ENCODE measurements around the gene XXYLT1.
"Not testable (repeated sequence)": the region's sequence is repeated elsewhere in the genome, so short reads cannot be mapped to it uniquely, and the experiment has no call there.

Gene XXYLT1

GRCh38 chr3:195208183-195208582 is 62.8 kb downstream of the XXYLT1 start:
- no peak for DNase-seq (ENCODE audit: low read depth in 3 of 3)

DNA sequence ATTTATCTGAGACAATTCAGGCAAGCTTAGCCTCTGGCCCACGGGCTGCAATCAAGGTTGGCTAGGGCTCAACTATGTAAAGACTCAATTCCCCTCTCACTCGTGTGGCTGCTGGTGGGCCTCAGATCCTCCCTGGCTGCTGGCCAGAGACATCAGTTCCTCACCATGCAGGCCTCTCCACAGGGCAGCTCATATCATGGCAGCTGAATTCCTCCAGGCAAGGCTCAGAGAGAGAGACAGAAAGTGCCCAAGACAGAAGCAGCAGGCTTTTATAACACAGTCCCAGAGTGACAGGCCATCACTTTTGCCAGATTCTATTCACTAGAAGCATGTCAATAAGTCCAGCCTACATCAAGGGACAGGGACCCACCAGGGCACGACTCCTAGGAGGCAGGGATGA is 63.2 kb downstream of the XXYLT1 start:
- DNase-seq (ENCODE audit: low read depth in 3 of 3): no peak

DNA sequence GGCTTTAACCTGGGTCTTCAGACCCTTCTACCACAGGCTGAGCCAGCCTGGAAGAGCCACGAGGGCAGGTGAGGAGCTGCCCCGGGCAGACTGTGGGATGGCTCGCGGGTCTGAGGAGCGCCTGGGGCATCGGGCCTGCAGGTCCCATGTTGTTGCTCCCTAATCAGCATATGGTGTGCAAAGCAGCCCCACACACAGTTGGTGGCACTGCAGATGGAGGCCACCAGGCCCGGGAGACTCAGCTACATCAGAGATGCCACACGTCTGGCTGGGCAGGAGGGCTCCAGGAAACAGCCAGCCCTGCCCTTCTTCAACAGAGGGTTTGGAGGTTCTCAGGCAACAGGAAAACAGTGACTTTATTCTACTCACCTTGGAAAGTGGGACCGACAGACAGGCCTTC is 63.9 kb downstream of the XXYLT1 start:
- DNase-seq (ENCODE audit: low read depth in 3 of 3): no peak

DNA sequence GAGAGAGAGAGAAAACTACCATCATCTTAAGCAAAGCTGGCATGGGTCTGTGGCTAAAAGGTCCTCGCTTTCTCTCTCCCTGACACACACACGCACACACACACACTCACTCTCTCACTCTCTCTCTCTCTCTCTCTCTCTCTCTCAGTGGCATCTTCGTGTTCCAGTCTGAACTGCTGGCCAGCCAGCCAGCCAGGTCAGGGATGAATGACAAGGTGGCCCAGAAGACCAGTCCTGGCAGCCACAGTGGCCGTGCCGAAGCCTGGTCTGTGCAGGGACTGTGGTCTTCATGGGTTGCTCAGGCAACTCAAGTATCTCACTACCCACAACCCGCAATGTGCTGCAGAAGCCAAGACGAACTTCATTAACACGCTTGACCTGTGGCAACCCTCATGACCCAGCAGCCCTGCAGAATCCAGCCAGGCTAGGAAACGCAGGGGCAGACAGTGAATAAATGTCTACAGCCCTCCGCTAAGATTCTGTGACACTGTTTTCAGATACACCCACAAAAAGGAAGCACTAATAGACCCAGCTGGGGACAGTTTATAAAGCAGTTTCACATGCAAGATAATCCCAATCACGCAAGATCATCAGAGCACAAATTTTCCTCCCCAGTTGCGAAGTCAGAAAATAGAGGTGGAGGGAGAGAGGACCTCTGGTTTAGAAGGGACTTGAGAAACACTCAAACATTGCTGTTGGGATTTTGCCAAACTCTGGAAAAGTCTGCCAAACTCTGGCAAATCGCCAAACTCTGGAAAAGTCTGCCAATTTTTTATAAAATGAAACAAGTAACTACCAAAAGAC is 66.4 kb downstream of the XXYLT1 start:
- no peak for DNase-seq (ENCODE audit: low read depth in 3 of 3)

DNA sequence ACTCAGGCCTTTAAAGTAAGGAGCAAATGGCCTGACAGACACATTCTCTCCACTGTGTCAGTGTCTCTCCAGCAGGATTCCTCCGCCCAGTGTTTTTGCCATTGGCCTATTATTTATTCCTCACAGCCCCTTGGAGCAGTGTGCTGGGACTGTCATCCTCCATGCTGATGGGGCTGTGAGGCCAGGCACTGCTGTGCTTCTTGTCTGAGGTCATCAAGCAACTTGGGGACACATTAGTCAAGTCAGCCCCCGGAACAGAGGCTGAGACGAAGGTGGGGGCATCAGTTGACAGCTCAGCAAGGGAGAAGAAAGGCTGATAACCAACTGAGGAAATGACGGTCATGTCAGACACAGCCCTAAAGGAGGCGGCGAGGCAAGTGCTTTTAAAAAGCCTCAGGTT is 67.4 kb downstream of the XXYLT1 start:
- DNase-seq (ENCODE audit: low read depth in 3 of 3): no peak

DNA sequence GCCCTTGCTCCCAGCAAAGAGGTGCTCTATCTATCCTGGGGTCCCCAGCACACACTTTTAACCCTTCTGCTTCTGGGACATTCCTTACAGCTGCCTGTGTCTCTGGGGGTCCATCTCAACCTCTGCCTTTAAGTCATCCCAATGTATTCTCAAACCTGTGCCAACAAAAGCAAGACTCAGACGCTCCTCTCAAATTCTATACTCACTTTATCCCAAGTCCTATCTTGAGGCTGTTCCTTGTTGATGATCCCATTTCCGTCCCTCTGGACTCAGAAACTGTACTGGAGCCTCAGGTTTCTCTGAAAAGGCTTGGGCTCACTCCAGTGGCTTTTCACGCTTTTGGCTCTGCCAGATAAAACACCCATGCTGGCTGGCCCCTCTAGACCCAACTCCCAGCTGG is 69.7 kb downstream of the XXYLT1 start:
- DNase-seq (ENCODE audit: low read depth in 3 of 3): no peak

DNA sequence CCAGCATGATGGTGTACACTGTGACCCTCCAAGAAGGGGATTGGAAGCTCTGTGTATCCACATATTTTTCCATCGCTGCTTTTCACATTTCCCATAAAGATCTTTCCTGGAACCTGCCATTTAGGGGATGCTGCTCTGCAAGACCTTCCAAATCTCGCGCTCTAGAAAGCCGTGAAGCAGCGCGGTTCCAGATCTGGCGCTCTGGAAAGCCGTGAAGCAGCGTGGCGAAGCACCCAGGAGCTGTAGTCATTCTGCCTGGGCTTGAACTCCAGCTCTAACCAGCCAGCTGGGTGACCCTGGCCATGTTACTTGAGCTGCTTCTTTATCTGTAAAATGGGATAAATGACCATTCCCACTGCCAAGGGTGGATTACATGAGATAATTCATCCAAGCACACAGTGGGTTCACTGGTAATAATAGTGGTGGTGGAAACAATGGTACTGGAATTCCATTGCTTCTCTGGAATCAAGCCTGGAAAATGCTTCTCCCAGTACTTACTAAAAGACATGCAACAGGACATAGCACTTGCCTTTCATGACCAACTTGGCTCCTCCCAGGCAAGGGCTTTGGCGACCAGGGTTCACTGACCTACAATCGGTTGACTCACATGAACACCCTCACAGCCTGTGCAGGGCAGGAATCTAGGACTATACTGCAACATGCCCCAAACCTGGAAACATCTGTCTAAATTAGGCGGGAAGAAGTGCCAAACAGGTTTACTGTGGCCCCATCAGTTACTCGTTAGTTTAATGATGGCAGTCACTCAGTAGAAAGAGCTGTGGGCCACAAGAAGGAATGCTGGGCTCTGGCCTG is 70.7 kb downstream of the XXYLT1 start:
- DNase-seq (ENCODE audit: low read depth in 3 of 3): no peak

- no peak for DNase-seq (ENCODE audit: low read depth in 3 of 3)
Measured at GRCh38 chr3:195198426-195199346, 72.3 kb downstream of the XXYLT1 start.

DNA sequence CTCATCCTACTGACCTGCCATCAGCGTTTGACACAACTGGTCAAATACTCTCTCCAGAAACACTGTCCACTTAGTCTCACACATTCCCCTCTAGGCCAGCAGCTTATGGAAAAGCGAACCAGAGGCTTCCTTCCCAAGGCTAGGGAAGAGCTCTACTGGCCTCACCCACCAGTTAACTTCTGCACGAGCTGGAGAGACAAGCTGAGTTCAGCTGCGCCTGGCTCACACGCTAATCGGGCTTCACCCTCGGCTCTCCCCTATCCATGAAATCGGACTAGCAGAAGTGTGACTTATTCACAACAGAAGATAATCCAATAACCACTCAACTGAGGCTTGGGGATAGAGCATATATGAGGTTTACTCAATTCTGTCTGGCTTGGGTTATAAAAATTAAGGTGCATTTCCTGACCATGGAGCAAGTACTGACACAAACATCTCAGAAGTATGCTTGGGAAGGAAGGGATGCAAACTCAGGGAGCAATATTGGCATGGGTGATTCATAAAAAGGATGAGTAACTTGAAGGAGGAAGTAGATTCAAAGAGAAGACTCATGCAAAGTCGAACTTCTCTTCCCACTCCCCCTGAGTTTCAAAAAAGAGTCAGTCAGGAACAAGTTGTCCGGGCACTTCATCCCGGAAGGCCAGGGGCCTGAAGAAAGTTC is 73.1 kb downstream of the XXYLT1 start:
- DNase-seq (ENCODE audit: low read depth in 3 of 3): no peak

DNA sequence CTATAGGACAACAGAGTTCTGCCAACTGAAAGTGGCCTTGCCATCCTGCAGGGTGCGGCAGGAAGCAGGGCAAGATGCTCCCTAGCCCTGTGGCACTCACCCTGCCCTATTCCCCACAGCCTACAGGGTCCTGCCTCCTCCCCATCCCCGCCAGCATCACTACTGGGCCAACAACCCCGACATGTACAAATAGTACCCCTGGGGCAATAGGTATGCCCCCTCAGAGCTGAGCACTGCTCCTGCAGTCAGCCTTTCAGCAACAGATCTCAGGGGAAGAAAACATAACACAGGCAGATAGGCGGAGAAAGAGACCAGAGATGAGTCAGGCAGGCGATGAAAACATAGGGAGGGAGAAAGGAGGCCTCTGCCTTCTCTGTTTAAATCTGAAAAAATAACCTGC is 74.7 kb downstream of the XXYLT1 start:
- no peak for DNase-seq (ENCODE audit: low read depth in 3 of 3)

DNA sequence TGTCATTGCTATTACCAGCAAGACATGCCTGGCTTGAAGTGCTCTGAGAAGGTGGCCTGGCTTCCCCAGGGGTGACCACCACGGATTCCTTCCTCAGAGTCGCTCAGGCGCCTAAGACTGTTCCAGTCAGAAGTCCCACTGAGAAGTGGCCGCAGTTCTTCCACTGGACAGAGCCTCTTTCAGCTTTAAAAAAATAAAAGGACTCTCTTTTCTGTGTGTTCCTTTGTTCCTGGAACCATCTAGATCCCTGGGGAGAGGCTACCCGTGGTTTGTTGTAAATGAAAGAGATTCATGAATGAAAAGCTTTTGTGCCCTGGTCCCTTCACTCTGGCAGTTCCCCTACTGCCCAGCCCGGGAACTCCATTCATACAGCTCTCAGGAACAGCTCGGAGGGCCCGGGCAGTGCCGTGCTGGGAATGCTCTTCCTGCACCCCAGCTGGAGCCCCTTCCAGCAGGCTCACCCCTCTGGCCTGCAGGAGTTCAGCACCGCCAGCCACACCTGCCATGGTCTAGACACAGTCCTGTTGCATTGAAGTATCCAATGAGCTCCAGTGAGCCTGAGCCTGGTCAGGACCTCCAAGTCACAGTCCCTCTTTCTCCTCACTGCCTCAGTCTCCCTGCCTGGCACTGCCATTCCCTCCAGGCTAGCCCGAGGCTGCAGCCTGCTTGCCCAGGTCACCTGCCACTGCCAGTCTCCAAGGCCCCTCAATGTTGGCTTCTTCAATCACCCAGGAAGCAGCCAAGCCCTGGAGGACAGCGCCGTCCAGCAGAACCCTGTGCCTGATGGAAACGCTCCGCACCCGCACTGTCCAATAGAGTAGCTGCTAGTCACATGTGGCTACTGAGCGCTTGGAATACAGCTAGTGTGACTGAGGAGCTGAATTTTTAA is 75.4 kb downstream of the XXYLT1 start:
- DNase-seq (ENCODE audit: low read depth in 3 of 3): no peak

DNA sequence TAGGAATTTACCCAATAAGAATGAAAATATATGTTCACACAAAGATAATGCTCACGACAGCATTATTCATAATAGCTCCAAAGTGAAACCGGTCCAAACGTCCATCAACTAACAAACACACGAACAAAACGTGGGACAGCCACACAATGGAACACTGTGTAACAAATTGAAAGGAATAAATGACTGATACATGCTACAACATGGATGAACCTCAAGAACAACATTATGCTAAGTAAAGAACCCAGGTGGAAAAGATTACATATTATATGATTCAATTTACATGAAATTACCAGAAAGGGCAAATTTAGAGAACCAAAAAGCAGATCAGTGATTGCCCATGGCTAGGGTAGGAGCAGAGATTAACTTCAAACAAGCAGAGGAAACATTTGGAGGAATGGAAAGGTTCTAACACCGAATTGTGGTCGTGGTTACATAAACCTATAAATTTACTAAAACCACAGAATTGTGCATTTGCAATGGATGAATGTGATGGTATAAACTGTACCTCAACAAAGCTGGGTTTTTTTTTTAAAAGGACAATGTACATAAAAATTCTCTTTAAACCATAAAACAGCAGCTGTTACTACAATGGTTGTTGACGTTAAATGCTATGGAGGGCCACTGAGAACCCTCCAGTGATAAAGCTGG is 76.3 kb downstream of the XXYLT1 start:
- DNase-seq (ENCODE audit: low read depth in 3 of 3): no peak

DNA sequence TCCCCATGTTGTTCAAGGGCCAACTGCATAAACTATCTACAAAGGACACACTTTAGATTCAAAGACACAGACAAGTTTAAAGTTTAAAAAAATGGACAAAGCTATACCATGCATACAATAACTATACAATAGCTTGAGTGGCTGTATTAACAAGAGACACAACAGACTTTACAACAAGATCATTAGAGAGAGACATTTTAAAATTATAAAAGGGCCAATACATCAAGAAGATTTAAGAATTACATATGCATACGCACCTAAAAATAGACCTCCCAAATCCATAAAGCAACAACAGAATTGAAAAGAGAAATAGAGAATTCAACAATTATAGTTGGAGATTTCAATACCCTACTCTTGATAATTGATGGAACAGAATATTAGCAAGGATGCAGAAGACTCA is 79.4 kb downstream of the XXYLT1 start:
- no peak for DNase-seq (ENCODE audit: low read depth in 3 of 3)

GRCh38 chr3:195189821-195190220 is 81.1 kb downstream of the XXYLT1 start:
- no peak for DNase-seq (ENCODE audit: low read depth in 3 of 3)

DNA sequence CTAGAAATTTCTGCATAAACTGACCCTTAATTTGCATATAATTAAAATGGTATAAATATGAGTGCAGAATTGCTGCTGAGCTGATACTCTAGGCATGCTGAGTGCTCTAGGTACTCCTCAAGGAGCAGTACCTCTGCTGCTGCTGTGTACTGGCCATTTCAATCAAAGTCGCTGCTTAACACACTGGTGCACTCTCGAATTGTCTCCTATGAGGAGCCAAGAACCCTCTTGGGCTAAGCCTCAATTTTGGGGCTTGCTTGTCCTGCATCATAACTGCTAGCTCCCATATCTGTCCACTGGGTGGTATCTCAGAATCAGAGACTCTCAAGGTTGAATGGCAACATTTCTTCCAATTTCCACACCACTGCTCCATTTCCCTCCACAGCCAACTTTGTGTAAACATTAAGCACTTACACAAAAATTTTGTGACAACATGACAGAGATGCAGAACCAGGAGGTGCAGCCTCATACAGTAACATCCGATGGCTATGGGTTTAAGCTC is 82.5 kb downstream of the XXYLT1 start:
- DNase-seq (ENCODE audit: low read depth in 3 of 3): no peak

GRCh38 chr3:195187609-195188425 is 83.1 kb downstream of the XXYLT1 start:
- no peak for DNase-seq (ENCODE audit: low read depth in 3 of 3)

DNA sequence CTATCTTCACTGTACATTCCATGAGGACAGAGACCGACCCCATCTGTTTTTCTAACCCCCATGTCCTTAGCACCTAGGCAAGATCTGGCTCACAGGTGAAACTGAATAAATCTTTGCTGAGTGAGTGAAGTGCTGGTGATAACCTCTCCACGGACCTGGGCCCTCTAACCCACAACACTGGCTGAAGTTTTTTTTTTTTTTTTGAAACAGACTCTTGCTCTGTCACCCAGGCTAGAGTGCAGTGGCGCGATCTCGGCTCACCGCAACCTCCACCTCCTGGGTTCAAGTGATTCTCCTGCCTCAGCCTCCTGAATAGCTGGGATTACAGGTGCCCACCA is 84.3 kb downstream of the XXYLT1 start:
- not testable (repeated sequence) for DNase-seq (ENCODE audit: low read depth in 3 of 3)

- DNase-seq (ENCODE audit: low read depth in 3 of 3): no peak
Measured at GRCh38 chr3:195186041-195186709, 84.8 kb downstream of the XXYLT1 start.

DNA sequence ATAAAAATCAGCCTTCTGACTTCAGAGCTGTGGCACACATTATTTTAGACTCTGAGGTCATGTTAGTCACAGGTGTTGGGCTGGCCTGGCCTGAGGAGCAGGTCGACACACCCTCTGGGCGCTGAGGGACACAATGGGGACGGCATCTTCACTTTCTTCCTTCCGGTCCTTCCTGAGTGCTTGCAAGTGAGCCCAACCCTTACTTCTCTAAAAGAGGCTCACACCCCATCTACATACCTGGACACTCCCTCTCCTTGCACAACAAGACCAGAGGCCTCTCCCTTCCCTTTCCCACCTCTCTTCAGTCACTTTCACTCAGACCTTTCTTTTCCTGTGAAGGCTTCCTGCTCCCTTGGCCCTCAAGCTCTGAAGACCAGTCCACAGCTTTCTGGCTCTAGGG is 85.4 kb downstream of the XXYLT1 start:
- DNase-seq (ENCODE audit: low read depth in 3 of 3): no peak

Data from stimulated activated CD4-positive, alpha-beta T cell treated with anti-CD3 and anti-CD28 coated beads, TNF-alpha, amount 100 ng/mL, for 24 hours (primary cell).